Psoas muscle (tissue), 8 donors: ENCODE results near the gene SNAP25. TPM values are rescaled to one million over a fixed set of nuclear protein-coding genes. Genes with fewer than 3 reads are reported as not detected.

Source experiments
- ATAC-seq, 4 donors: fragments of 200-7000 bp; cut with Tn5 transposase; one replicate each; pipeline ENCODE4 v1.9.1; 2020; ENCODE audit warnings: moderate library complexity in 3 of 4, mild to moderate bottlenecking in 2 of 4
- DNase-seq, 2 donors: peaks; one replicate each; pipeline ENCODE4 v3.0.0-alpha.2; 2020
- H3K27ac ChIP-seq: fragments of 200-600 bp; one replicate; pipeline ENCODE4 v1.8.0; 2022
- H3K27me3 ChIP-seq, 3 donors: fragments of 200-600 bp in 1 of 3; one replicate each; pipeline versions ENCODE4 v1.6.1 to v1.8.0; 2013 to 2022; ENCODE audit warnings: low read length in 2 of 3, mild to moderate bottlenecking in 2 of 3, moderate library complexity in 1 of 3; ENCODE audit not compliant: insufficient read depth in 3 of 3
- H3K36me3 ChIP-seq, 2 donors: fragments of 200-600 bp in 1 of 2; one replicate each; pipeline versions ENCODE4 v1.6.1 to v1.8.0; 2013 to 2022; ENCODE audit warnings: low read depth in 1 of 2, mild to moderate bottlenecking in 1 of 2, moderate library complexity in 1 of 2; ENCODE audit not compliant: insufficient read depth in 1 of 2
- H3K4me1 ChIP-seq: fragments of 200-600 bp; one replicate; pipeline ENCODE4 v1.8.0; 2022
- H3K4me3 ChIP-seq: fragments of 200-600 bp; one replicate; pipeline ENCODE4 v1.8.0; 2022; ENCODE audit warnings: mild to moderate bottlenecking
- H3K9me3 ChIP-seq: fragments of 200-600 bp; one replicate; pipeline ENCODE4 v1.8.0; 2022
- WGBS, 3 donors: extraction: QIAGEN DNeasy Blood & Tissue Kit; methylation state at CpG; one replicate each; pipeline versions ENCODE4 v1.1.6 to v1.1.7; 2013; 5-methylcytosine and 5-hydroxymethylcytosine counted together
- intact Hi-C, 2 donors: fragments of 100-400 bp; cut with DNase I; formaldehyde crosslinking; loops; one replicate each; pipeline versions ENCODE4 v1.11.0 to v1.14.2; 2022
- polyA plus RNA-seq, 3 donors: library from polyadenylated mRNA; stranded (reverse); fragments of 200-250 nt; gene quantifications; one replicate each; pipeline ENCODE4 v1.2.3, GENCODE V29; 2013
- total RNA-seq, 4 donors: library from RNA; stranded (reverse); fragmentation: NEBNext Ultra II Directional in 2 of 4; extraction: Animal tissue kit (Norgen Biotek cat#: 25700) in 2 of 4; gene quantifications; one replicate each; pipeline versions ENCODE4 v1.2.1 to v1.2.4, GENCODE V29; 2021 to 2023
- TF ChIP-seq, protein P1 (sequence below): fragments of 200-600 bp; IDR thresholded peaks from one replicate; pipeline ENCODE4 v1.8.0; 2022; ENCODE audit warnings: antibody characterized with exemption
- donor health status: healthy with polysubstance abuse.
- donor health status: DM: no; HTN: no; CAD: no; lungs with moderate emphysema.
- donor health status: Bipolar disorder and iron deficiency.
- donor health status: healthy.
- donor health status: DM: yes; HTN: yes; CAD: no.
- donor health status: DM: no; HTN: no; CAD: no.
- donor health status: DM: no; HTN: no; CAD: no.
- donor health status: DM: yes; HTN: yes; CAD: no.

Gene SNAP25
- total and polyA plus RNA-seq, 7 donors = 0.07 to 0.75 TPM; not detected in 5

DNA sequence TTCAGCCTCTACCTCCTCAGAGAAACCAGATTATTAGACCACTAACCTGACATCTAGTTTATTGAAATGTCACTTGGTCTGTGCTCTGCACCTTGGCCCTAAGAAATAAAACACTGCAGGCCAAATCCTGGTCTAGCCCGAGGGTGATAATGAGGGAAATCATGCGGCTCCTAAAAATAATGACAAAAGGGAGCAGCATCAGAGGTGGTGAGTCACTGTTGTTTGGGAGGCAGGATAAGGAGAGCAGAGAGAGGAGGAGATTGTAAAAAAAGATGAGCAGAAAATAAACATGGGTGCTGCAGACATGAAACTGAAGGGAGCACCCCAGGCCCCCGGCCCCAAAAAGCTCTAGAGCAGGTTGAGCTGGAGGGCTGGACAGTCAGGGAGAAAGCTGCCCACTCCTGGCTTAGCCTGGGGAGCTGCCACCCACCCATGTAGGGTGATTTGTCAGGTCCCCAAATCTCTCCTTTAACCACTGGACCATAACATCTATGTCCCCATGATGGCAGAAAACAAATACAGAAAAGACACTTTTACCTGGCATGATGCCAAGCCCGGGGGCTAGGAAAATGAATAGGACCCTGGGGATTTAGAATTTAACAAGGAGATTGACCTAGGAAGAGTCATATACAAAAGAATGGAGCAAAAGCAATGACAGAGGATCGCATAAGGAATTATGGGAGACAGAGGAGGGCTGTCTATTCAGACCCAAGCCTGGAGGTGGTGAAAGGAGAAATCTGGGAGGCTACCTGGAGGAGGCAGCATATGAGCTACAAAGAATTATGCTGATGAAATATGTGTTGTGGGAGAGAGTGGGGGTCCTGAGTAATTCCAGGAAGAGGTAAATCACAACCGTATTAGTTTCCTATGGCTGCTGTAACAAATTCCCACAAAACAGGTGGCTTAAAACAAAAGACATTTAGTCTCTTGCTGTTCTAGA, 103.7 kb downstream of the SNAP25 start:
- TF ChIP-seq, protein P1, sequence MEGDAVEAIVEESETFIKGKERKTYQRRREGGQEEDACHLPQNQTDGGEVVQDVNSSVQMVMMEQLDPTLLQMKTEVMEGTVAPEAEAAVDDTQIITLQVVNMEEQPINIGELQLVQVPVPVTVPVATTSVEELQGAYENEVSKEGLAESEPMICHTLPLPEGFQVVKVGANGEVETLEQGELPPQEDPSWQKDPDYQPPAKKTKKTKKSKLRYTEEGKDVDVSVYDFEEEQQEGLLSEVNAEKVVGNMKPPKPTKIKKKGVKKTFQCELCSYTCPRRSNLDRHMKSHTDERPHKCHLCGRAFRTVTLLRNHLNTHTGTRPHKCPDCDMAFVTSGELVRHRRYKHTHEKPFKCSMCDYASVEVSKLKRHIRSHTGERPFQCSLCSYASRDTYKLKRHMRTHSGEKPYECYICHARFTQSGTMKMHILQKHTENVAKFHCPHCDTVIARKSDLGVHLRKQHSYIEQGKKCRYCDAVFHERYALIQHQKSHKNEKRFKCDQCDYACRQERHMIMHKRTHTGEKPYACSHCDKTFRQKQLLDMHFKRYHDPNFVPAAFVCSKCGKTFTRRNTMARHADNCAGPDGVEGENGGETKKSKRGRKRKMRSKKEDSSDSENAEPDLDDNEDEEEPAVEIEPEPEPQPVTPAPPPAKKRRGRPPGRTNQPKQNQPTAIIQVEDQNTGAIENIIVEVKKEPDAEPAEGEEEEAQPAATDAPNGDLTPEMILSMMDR = no peak
- DNase-seq (no peak), ATAC-seq (no peak)
- 58 to 60% (median 59%) methylated on average over 6 of the region's 6 CpGs for WGBS, 3 donors
- no peak overlapping the region for H3K27ac ChIP-seq
- H3K4me3 ChIP-seq = no peak overlapping the region
- H3K36me3 ChIP-seq = no peaks in the 10 kb centered on the region
- no peaks in the 10 kb centered on the region for H3K4me1 ChIP-seq
- no peaks in the 10 kb centered on the region for H3K27me3 ChIP-seq
- no peaks in the 10 kb centered on the region for H3K9me3 ChIP-seq
- intact Hi-C loops = no loop called here

DNA sequence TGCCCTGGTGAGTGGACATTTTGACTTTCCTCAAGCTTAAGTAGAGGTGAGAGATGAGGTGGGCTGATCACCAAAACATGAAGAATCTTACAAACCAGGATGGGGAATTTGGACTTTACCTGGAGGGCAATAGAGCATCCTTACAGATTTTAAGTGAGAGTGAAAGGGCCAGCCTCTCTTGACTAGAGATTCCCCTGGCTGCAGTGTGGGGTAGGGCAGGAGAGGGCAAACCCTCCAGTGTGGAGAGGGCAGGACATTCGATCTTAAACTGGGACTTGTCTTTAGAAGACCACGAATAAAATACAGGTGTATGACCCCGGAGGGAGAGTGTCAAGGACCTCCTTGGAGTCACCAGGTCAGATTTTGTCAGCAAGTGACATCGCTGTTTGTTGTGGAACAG, 105.1 kb downstream of the SNAP25 start:
- no peak for ATAC-seq

DNA sequence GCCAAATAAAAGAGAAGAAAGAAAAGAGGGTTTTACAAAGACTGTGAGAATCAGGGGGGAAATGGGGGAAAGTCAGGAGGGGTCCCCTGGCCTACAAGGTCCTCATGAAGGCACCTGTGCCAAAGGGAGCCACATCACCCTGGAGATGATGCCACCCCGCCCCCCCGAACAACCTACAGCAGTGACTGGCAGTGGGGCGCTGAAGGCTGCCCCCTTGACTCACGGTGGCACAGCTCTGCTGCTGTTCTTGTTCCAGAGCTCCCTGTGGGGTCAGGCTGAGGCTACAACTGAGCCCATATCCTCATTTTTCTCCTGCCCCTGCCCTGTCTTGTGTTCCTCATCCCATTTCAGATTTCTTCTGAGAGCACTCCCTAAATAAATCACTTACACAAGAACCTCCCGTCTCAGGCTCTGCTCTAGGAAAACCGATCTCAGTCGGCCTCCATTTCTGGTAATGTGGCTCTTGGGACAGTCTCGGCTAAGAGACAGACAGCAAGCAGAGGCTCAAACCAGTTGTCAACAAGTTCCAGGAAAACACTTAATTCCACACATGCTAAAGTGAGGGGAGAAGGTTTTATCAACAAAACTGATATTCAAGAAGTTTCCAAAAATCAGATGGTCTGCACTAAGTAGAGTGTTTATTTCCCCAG, 105.7 kb downstream of the SNAP25 start:
- intact Hi-C loops = no loop called here
- no peaks in the 10 kb centered on the region for H3K36me3 ChIP-seq
- no peaks in the 10 kb centered on the region for H3K9me3 ChIP-seq
- H3K27me3 ChIP-seq = no peaks in the 10 kb centered on the region
- DNase-seq = no peak
- no peak overlapping the region for H3K4me3 ChIP-seq
- no peaks in the 10 kb centered on the region for H3K4me1 ChIP-seq
- no peak for ATAC-seq
- WGBS, 3 donors = 48 to 54% (median 49%) methylated on average over 8 of the region's 8 CpGs
- H3K27ac ChIP-seq = no peak overlapping the region
- TF ChIP-seq, protein P1 = no peak

More for the DNA sequence above, 105.1 kb downstream of the SNAP25 start:
- no peak overlapping the region for H3K4me3 ChIP-seq
- no peaks in the 10 kb centered on the region for H3K36me3 ChIP-seq
- TF ChIP-seq, protein P1 = no peak
- no peaks in the 10 kb centered on the region for H3K27me3 ChIP-seq
- DNase-seq = no peak
- 69 to 79% (median 73%) methylated on average over 4 of the region's 4 CpGs for WGBS, 3 donors
- intact Hi-C loops = no loop called here
- H3K27ac ChIP-seq = no peak overlapping the region
- no peaks in the 10 kb centered on the region for H3K4me1 ChIP-seq
- no peaks in the 10 kb centered on the region for H3K9me3 ChIP-seq

DNA sequence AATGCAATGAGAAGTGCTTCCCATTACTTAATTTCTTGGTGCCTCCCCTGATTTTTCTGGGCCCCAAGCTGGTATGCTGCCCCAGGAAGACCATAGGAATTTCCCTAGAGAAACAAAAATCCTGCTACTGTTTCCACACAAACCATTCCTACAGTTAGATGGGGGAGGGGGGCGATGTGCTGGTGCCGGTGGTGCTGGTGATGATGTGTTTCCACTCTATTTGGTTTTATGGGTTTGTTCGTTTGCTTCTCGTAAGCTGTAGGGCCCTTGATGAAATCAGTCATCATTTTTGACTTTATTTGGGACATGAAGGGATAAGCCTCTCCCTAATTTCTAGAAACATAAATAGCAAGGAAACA, 110.2 kb downstream of the SNAP25 start:
- DNase-seq = no peak
- Histone ChIP-seq H3K36me3 (no peaks in the 10 kb centered on the region), H3K27ac (no peak overlapping the region), H3K4me1 (no peaks in the 10 kb centered on the region), H3K9me3 (no peaks in the 10 kb centered on the region), H3K4me3 (no peak overlapping the region), H3K27me3 (no peaks in the 10 kb centered on the region)
- no peak for ATAC-seq
- 82 to 88% (median 85%) methylated on average over 4 of the region's 4 CpGs for WGBS, 3 donors
- intact Hi-C loops = no loop called here
- TF ChIP-seq, protein P1 = no peak
